ENCODE data around the gene DHDDS. TPM values are rescaled to one million over a fixed set of nuclear protein-coding genes. Genes with fewer than 3 reads are reported as not detected.

The DHDDS gene
- total and polyA plus RNA-seq, 2 of the 13 experiments (the other 11 are each of a cell fraction or from before 2014, with no cell fraction given) = 18.9 to 28.3 TPM

GRCh38 chr1:26472901-26473845, 41.1 kb downstream of the DHDDS start (continued):
- TF ChIP-seq HMGXB3 (CRISPR knock-in tag; IDR thresholded peaks at IDR 0.05; ENCODE audit: borderline replicate concordance) = peak; percentile 17; the same call in 1 of the 2 replicates
- peak; percentile 16; the same call in 1 of the 2 replicates for TF ChIP-seq ARID2 (CRISPR knock-in tag; IDR thresholded peaks at IDR 0.05; ENCODE audit: borderline replicate concordance)
- TF ChIP-seq GATA4 (IDR thresholded peaks at IDR 0.05; ENCODE audit: borderline replicate concordance, low read depth) = no peak
- no peak for TF ChIP-seq ZEB1 (IDR thresholded peaks at IDR 0.05; ENCODE audit: insufficient replicate concordance, low read depth)
- TF ChIP-seq ZNF503 (CRISPR knock-in tag; IDR thresholded peaks at IDR 0.05) = no peak
- TF ChIP-seq ZNF512 (CRISPR knock-in tag; IDR thresholded peaks at IDR 0.05) = no peak
- no peak for TF ChIP-seq KAT8 (CRISPR knock-in tag; IDR thresholded peaks at IDR 0.05)
- 0 out of 2 replicates have a peak, but pooled peaks have one; percentile 34 for TF ChIP-seq PAXIP1 (CRISPR knock-in tag; conservative IDR thresholded peaks at IDR 0.05)
- TF ChIP-seq IRF9 (CRISPR knock-in tag; IDR thresholded peaks at IDR 0.05; ENCODE audit: borderline replicate concordance) = no peak
- no peak for TF ChIP-seq PRPF4 (IDR thresholded peaks at IDR 0.05; ENCODE audit: low read depth, low read length, poor library complexity, severe bottlenecking)
- TF ChIP-seq ZBTB1 (CRISPR knock-in tag; IDR thresholded peaks at IDR 0.05; ENCODE audit: borderline replicate concordance) = no peak
- TF ChIP-seq ZNF788 (CRISPR knock-in tag; IDR thresholded peaks at IDR 0.05; ENCODE audit: borderline replicate concordance) = peak; percentile 53; the same call in 1 of the 2 replicates
- peak; percentile 79 for TF ChIP-seq ARNT2 (CRISPR knock-in tag; IDR thresholded peaks at IDR 0.05; ENCODE audit: low read depth)
